Measurements from ENCODE around the gene CMC1. TPM values are rescaled to one million over a fixed set of nuclear protein-coding genes. Genes with fewer than 3 reads are reported as not detected.

The CMC1 gene
- total and polyA plus RNA-seq, 2 donors: 17.6 to 51.7 TPM

- peak within 1 kb of the TSS; percentile 78 to 94 for H3K4me3 ChIP-seq (ENCODE audit: low read length in 2 of 2)
- H3K9me3 ChIP-seq (ENCODE audit: control insufficient read depth in 2 of 2, insufficient read depth in 1 of 2, low read length in 1 of 2): no peaks in the 10 kb centered on the region
- H3K27ac ChIP-seq (ENCODE audit: low read depth in 1 of 2, low read length in 1 of 2): peak within 1 kb of the TSS; percentile 91 to 96
- peaks cover 0 to 2% of the 10 kb centered on the region in 2 donors for H3K36me3 ChIP-seq (ENCODE audit: control insufficient read depth in 2 of 2, insufficient read depth in 2 of 2, low read length in 1 of 2)
- DNase-seq (ENCODE audit: low read depth in 6 of 9, low spot score in 9 of 9): peak; percentile 77 to 97 (median 93)
- H3K27me3 ChIP-seq (ENCODE audit: control insufficient read depth in 2 of 2, insufficient read depth in 1 of 2, low read length in 1 of 2): no peaks in the 10 kb centered on the region
- peaks cover 11 to 13% of the 10 kb centered on the region in 2 donors for H3K4me1 ChIP-seq (ENCODE audit: control insufficient read depth in 2 of 2, insufficient read depth in 2 of 2, low read length in 2 of 2)
- whole genome bisulfite sequencing: under 1% methylated on average over 83 of the region's 83 CpGs
These were observed 107.4 kb downstream of the CMC1 start, which contains the start of the genes AZI2 and ZCWPW2 for GRCh38 chr3:28348629-28349468. Gene AZI2 (minus strand): TSS chr3:28348824. CDS start chr3:28340617, 8,207 bp downstream. Gene ZCWPW2 (plus strand): TSS chr3:28348721. CDS start chr3:28413069, 64,348 bp downstream.

DNA sequence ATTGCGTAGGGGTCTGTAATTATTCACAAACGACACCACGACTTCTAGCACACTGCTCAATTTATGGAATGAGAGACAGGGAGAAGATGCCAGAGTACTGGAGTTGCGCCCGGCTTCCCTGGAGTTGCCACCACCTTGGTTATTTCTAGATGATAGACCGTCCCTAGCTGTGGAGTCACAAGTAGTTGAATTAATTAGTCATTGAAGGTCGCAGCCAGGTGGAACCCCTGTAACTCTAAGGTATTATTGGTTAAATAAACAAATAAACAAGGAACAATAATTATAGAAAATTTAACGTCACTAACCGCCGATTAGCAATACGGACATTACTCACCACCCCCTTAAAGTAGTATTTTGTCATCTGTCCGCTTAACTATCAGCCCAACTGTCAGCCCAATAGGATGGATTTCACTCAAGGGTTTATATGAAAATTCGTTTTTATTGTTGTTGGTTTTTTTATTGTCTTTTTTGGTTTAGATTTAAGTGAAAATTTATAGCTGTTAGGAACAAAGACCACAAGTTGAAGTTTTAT lies 108.1 kb downstream of the CMC1 start:
- Histone ChIP-seq H3K4me1 (ENCODE audit: control insufficient read depth in 2 of 2, insufficient read depth in 2 of 2, low read length in 2 of 2) (peaks cover 11 to 13% of the 10 kb centered on the region in 2 donors), H3K36me3 (ENCODE audit: control insufficient read depth in 2 of 2, insufficient read depth in 2 of 2, low read length in 1 of 2) (peaks cover 0 to 2% of the 10 kb centered on the region in 2 donors), H3K27ac (ENCODE audit: low read depth in 1 of 2, low read length in 1 of 2) (peak overlapping the region; percentile 75 to 96), H3K27me3 (ENCODE audit: control insufficient read depth in 2 of 2, insufficient read depth in 1 of 2, low read length in 1 of 2) (no peaks in the 10 kb centered on the region), H3K4me3 (ENCODE audit: low read length in 2 of 2) (peak overlapping the region; percentile 78 to 94), H3K9me3 (ENCODE audit: control insufficient read depth in 2 of 2, insufficient read depth in 1 of 2, low read length in 1 of 2) (no peaks in the 10 kb centered on the region)
- no peak for DNase-seq (ENCODE audit: low read depth in 6 of 9, low spot score in 9 of 9)
- WGBS: 55% methylated on average over 13 of the region's 13 CpGs

Other genes starting within 250 kb of the CMC1 start
- gene ZCWPW2, start 107.1 kb downstream of the CMC1 start, total RNA-seq: 0.24 TPM
- gene ZCWPW2, start 107.1 kb downstream of the CMC1 start, polyA plus RNA-seq: 1.4 TPM
- gene AZI2, start 107.2 kb downstream of the CMC1 start, total RNA-seq: 40.3 TPM
- gene AZI2, start 107.2 kb downstream of the CMC1 start, polyA plus RNA-seq: 77.5 TPM

Data from thymus (tissue), 11 donors.